Psoas muscle (tissue), 8 donors: ENCODE measurements around the gene CTH. TPM values are rescaled to one million over a fixed set of nuclear protein-coding genes. Genes with fewer than 3 reads are reported as not detected.
"Not testable (repeated sequence)": the region's sequence is repeated elsewhere in the genome, so short reads cannot be mapped to it uniquely, and the experiment has no call there.

ENCODE experiments used
- ATAC-seq, 4 donors: fragments of 200-7000 bp; cut with Tn5 transposase; one replicate each; pipeline ENCODE4 v1.9.1; 2020; ENCODE audit warnings: moderate library complexity in 3 of 4, mild to moderate bottlenecking in 2 of 4
- DNase-seq, 2 donors: peaks; one replicate each; pipeline ENCODE4 v3.0.0-alpha.2; 2020
- H3K27ac ChIP-seq: fragments of 200-600 bp; one replicate; pipeline ENCODE4 v1.8.0; 2022
- H3K27me3 ChIP-seq, 3 donors: fragments of 200-600 bp in 1 of 3; one replicate each; pipeline versions ENCODE4 v1.6.1 to v1.8.0; 2013 to 2022; ENCODE audit warnings: low read length in 2 of 3, mild to moderate bottlenecking in 2 of 3, moderate library complexity in 1 of 3; ENCODE audit not compliant: insufficient read depth in 3 of 3
- H3K36me3 ChIP-seq, 2 donors: fragments of 200-600 bp in 1 of 2; one replicate each; pipeline versions ENCODE4 v1.6.1 to v1.8.0; 2013 to 2022; ENCODE audit warnings: low read depth in 1 of 2, mild to moderate bottlenecking in 1 of 2, moderate library complexity in 1 of 2; ENCODE audit not compliant: insufficient read depth in 1 of 2
- H3K4me1 ChIP-seq: fragments of 200-600 bp; one replicate; pipeline ENCODE4 v1.8.0; 2022
- H3K4me3 ChIP-seq: fragments of 200-600 bp; one replicate; pipeline ENCODE4 v1.8.0; 2022; ENCODE audit warnings: mild to moderate bottlenecking
- H3K9me3 ChIP-seq: fragments of 200-600 bp; one replicate; pipeline ENCODE4 v1.8.0; 2022
- WGBS, 3 donors: extraction: QIAGEN DNeasy Blood & Tissue Kit; methylation state at CpG; one replicate each; pipeline versions ENCODE4 v1.1.6 to v1.1.7; 2013; 5-methylcytosine and 5-hydroxymethylcytosine counted together
- intact Hi-C, 2 donors: fragments of 100-400 bp; cut with DNase I; formaldehyde crosslinking; loops; one replicate each; pipeline versions ENCODE4 v1.11.0 to v1.14.2; 2022
- polyA plus RNA-seq, 3 donors: library from polyadenylated mRNA; stranded (reverse); fragments of 200-250 nt; gene quantifications; one replicate each; pipeline ENCODE4 v1.2.3, GENCODE V29; 2013
- total RNA-seq, 4 donors: library from RNA; stranded (reverse); fragmentation: NEBNext Ultra II Directional in 2 of 4; extraction: Animal tissue kit (Norgen Biotek cat#: 25700) in 2 of 4; gene quantifications; one replicate each; pipeline versions ENCODE4 v1.2.1 to v1.2.4, GENCODE V29; 2021 to 2023
- TF ChIP-seq, protein P1 (sequence below): fragments of 200-600 bp; IDR thresholded peaks from one replicate; pipeline ENCODE4 v1.8.0; 2022; ENCODE audit warnings: antibody characterized with exemption
- donor health status: healthy with polysubstance abuse.
- donor health status: DM: no; HTN: no; CAD: no; lungs with moderate emphysema.
- donor health status: Bipolar disorder and iron deficiency.
- donor health status: healthy.
- donor health status: DM: yes; HTN: yes; CAD: no.
- donor health status: DM: no; HTN: no; CAD: no.
- donor health status: DM: no; HTN: no; CAD: no.
- donor health status: DM: yes; HTN: yes; CAD: no.

Gene CTH
- total and polyA plus RNA-seq, 7 donors = 0.55 to 2.9 (median 1.5) TPM

DNA sequence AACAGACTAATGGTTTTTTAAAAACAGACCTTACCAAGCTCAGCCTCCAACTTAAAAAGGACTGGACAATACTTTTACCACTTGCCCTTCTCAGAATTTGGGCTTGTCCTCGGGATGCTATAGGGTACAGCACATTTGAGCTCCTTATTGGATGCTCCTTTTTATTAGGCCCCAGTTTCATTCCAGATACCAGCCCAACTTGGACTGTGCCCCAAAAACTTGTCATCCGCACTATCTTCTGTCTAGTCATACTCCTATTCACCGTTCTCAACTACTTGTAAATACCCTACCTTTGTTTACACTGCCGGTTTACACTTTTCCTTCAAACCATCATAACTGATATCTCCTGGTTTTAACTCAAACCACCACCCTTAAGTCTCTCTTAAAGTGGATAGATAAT is 38.6 kb upstream of the CTH start:
- intact Hi-C loops = no loop called here
- Histone ChIP-seq H3K36me3 (peaks cover 0 to 17% of the 10 kb centered on the region in 2 donors), H3K4me3 (no peak overlapping the region), H3K27ac (no peak overlapping the region), H3K4me1 (no peaks in the 10 kb centered on the region), H3K27me3 (no peaks in the 10 kb centered on the region), H3K9me3 (no peaks in the 10 kb centered on the region)
- TF ChIP-seq, protein P1, sequence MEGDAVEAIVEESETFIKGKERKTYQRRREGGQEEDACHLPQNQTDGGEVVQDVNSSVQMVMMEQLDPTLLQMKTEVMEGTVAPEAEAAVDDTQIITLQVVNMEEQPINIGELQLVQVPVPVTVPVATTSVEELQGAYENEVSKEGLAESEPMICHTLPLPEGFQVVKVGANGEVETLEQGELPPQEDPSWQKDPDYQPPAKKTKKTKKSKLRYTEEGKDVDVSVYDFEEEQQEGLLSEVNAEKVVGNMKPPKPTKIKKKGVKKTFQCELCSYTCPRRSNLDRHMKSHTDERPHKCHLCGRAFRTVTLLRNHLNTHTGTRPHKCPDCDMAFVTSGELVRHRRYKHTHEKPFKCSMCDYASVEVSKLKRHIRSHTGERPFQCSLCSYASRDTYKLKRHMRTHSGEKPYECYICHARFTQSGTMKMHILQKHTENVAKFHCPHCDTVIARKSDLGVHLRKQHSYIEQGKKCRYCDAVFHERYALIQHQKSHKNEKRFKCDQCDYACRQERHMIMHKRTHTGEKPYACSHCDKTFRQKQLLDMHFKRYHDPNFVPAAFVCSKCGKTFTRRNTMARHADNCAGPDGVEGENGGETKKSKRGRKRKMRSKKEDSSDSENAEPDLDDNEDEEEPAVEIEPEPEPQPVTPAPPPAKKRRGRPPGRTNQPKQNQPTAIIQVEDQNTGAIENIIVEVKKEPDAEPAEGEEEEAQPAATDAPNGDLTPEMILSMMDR = no peak
- WGBS, 3 donors = 94 to 95% (median 95%) methylated on average over 4 of the region's 4 CpGs
- ATAC-seq = no peak
- no peak for DNase-seq

DNA sequence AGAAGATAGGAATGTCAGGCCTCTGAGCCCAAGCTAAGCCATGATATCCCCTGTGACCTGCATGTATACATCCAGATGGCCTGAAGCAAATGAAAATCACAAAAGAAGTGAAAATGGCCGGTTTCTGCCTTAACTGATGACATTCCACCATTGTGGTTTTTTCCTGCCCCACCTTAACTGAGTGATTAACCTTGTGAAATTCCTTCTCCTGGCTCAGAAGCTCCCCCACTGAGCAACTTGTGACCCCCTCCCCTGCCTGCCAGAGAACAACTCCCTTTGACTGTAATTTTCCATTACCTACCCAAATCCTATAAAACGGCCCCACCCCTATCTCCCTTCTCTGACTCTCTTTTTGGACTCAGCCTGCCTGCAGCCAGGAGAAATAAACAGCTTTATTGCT is 37.5 kb upstream of the CTH start:
- 77 to 84% (median 83%) methylated on average over 2 of the region's 2 CpGs for WGBS, 3 donors
- intact Hi-C loops, ATAC-seq: not testable (repeated sequence)

DNA sequence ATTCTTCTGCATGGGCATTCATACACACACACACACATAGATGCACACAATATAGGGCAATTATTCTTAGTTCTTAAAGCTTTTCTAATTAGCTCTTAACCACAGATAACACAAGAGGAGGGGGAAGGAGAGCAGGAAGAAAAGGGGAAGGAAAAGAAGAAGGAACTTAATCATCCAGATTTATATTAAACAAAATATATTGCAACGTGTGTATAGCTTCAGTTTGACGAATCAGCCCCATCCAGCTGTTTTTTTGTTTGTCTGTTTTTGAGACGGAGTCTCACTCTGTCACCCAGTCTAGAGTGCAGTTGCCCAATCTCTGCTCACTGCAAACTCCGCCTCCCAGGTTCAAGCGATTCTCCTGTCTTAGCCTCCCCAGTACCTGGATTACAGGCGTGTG is 34.9 kb upstream of the CTH start:
- no peaks in the 10 kb centered on the region for H3K36me3 ChIP-seq
- no peak for ATAC-seq
- no peaks in the 10 kb centered on the region for H3K4me1 ChIP-seq
- no peak overlapping the region for H3K27ac ChIP-seq
- DNase-seq = no peak
- intact Hi-C loops = no loop called here
- WGBS, 3 donors = 71 to 91% (median 86%) methylated on average over 6 of the region's 6 CpGs
- H3K27me3 ChIP-seq = no peaks in the 10 kb centered on the region
- H3K4me3 ChIP-seq = no peak overlapping the region
- no peaks in the 10 kb centered on the region for H3K9me3 ChIP-seq
- TF ChIP-seq, protein P1 = no peak

More for the DNA sequence above, 37.5 kb upstream of the CTH start:
- H3K9me3 ChIP-seq, H3K36me3 ChIP-seq, H3K27me3 ChIP-seq, H3K4me1 ChIP-seq, H3K4me3 ChIP-seq, H3K27ac ChIP-seq, DNase-seq: not testable (repeated sequence)

DNA sequence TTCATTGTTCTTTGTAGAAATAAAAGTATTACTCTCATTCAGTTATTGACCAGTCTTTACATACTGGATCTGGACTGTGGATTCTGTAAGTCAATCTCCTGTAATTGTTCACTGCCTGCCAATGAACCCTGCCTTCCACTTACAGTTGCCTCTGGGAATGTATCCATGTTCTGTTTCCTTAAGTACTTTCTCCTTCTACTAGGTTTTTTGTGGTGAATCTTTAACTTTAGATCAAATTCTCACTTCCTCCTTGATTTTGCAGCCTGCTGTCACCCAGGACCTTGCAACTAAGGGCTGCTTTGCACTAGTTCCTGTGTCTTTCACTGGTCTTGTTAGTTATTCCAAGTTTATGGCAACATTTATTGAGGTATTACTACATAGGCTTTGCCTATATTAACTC is 28.4 kb upstream of the CTH start:
- DNase-seq (no peak), ATAC-seq (no peak)
- no peaks in the 10 kb centered on the region for H3K9me3 ChIP-seq
- H3K4me1 ChIP-seq = no peaks in the 10 kb centered on the region
- no peak overlapping the region for H3K4me3 ChIP-seq
- TF ChIP-seq, protein P1 = no peak
- intact Hi-C loops = no loop called here
- no peaks in the 10 kb centered on the region for H3K27me3 ChIP-seq
- H3K27ac ChIP-seq = no peak overlapping the region
- H3K36me3 ChIP-seq = no peaks in the 10 kb centered on the region

DNA sequence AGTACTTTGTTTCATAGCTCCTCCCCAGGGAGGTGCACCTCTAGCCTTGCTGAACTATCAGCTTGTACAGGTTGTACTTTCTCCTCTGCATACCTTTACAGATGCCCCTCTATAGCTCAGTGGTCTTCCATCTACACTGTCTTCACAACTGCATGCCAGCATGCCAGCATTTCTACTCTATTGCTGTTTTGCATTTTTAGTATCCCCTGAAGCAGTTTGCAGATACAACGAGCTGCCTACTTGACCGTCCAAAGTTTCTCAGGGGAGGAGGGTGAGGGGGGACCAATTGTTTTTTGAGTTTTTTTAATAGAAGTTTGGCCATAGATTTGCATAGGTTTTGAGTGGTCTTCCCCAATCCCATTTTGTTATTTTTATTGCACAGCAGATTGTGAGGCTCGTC is 27.6 kb upstream of the CTH start:
- Histone ChIP-seq H3K4me3 (no peak overlapping the region), H3K27ac (no peak overlapping the region), H3K9me3 (no peaks in the 10 kb centered on the region), H3K27me3 (no peaks in the 10 kb centered on the region), H3K4me1 (no peaks in the 10 kb centered on the region), H3K36me3 (no peaks in the 10 kb centered on the region)
- intact Hi-C loops = no loop called here
- DNase-seq (no peak), ATAC-seq (no peak)
- WGBS, 3 donors = 80 to 93% (median 83%) methylated on average over 3 of the region's 3 CpGs
- TF ChIP-seq, protein P1 = no peak
